ENCODE data around the gene ASPRV1.

- no peak for TF ChIP-seq CTCF (IDR thresholded peaks at IDR 0.05)
- TF ChIP-seq POLR2A (IDR thresholded peaks at IDR 0.05) = no peak
Measured at GRCh38 chr2:69975853-69976462, 14.5 kb upstream of the ASPRV1 start.
